AG04450 (cell line): Measurements from ENCODE around the gene AANAT. TPM values are rescaled to one million over a fixed set of nuclear protein-coding genes. Genes with fewer than 3 reads are reported as not detected.

ENCODE experiments used
- CTCF ChIA-PET: fragments of 300-600, 350-600 bp; formaldehyde crosslinking; extraction: SDS; loops from one replicate; lab custom pipeline; 2022; ENCODE audit warnings: antibody characterized with exemption, inconsistent platforms; lab: Charles Lee
- POLR2A ChIA-PET: fragments of 350-600 bp; formaldehyde crosslinking; extraction: SDS; loops from one replicate; lab custom pipeline; 2021; ENCODE audit warnings: antibody characterized with exemption, inconsistent platforms; lab: Yijun Ruan, JAX
- DNase-seq: peaks from one replicate; pipeline ENCODE4 v3.0.0-alpha.2; 2011; ENCODE audit warnings: low read depth, low spot score
- H3K27ac ChIP-seq: one replicate; pipeline ENCODE4 v1.5.1; 2012; ENCODE audit warnings: low read depth, low read length, control low read depth
- H3K27me3 ChIP-seq: one replicate; pipeline ENCODE4 v1.6.0; 2012; ENCODE audit warnings: low read length; ENCODE audit not compliant: control insufficient read depth, insufficient read depth
- H3K4me3 ChIP-seq: 2 replicates; pipeline ENCODE4 v1.5.1; 2011; ENCODE audit warnings: mild to moderate bottlenecking, low read depth, low read length, control low read depth
- H3K9me3 ChIP-seq: 2 replicates; pipeline ENCODE4 v1.5.1; 2012; ENCODE audit warnings: low read length; ENCODE audit not compliant: control insufficient read depth, insufficient read depth
- CTCF ChIP-seq: IDR thresholded peaks from 2 replicates; pipeline ENCODE4 v1.5.1; 2011; ENCODE audit warnings: low read depth, low read length, control low read depth, inconsistent platforms
- polyA plus RNA-seq: library from polyadenylated mRNA; depleted of rRNA; stranded (reverse); fragments of >200 nt; gene quantifications from 2 replicates; pipeline ENCODE4 v1.2.3, GENCODE V29; 2011

AANAT gene
- polyA plus RNA-seq, 1 experiment = not detected

- DNase-seq = no peak
- no peak overlapping the region for H3K27ac ChIP-seq
- ChIA-PET POLR2A (no interaction called here), CTCF (no interaction called here)
- no peak for TF ChIP-seq CTCF
- no peaks in the 10 kb centered on the region for H3K27me3 ChIP-seq
- H3K9me3 ChIP-seq = no peaks in the 10 kb centered on the region; the same call in 1 of the 2 replicates
- H3K4me3 ChIP-seq = no peak overlapping the region
Observed at GRCh38 chr17:76422406-76422805, 45.0 kb upstream of the AANAT start.

GRCh38 chr17:76422860-76423259 is 44.5 kb upstream of the AANAT start:
- H3K27ac ChIP-seq = no peak overlapping the region
- ChIA-PET CTCF (no interaction called here), POLR2A (no interaction called here)
- no peak overlapping the region for H3K4me3 ChIP-seq
- H3K9me3 ChIP-seq = no peaks in the 10 kb centered on the region; the same call in 1 of the 2 replicates
- DNase-seq = no peak
- no peak for TF ChIP-seq CTCF
- H3K27me3 ChIP-seq = no peaks in the 10 kb centered on the region

GRCh38 chr17:76426853-76427252 is 40.5 kb upstream of the AANAT start:
- Histone ChIP-seq H3K9me3 (no peaks in the 10 kb centered on the region), H3K27ac (no peak overlapping the region), H3K27me3 (no peaks in the 10 kb centered on the region), H3K4me3 (no peak overlapping the region)
- ChIA-PET CTCF (interaction anchor here (0.8 to 1.6 kb wide), 2 partner anchors 80 to 266 kb away, joined by 3 to 4 read pairs; no protein-coding TSS in a partner anchor), POLR2A (interaction anchor here (0.6 to 1.1 kb wide), 2 partner anchors 20 to 102 kb away, joined by 3 to 5 read pairs; no protein-coding TSS in a partner anchor)
- DNase-seq = no peak
- TF ChIP-seq CTCF = no peak

- ChIA-PET CTCF (interaction anchor here (0.8 to 1.6 kb wide), 4 partner anchors 26 to 267 kb away, joined by 3 to 4 read pairs (median 3); no protein-coding TSS in a partner anchor), POLR2A (interaction anchor here (0.6 to 1.1 kb wide), 2 partner anchors 19 to 102 kb away, joined by 3 to 5 read pairs; no protein-coding TSS in a partner anchor)
- no peak overlapping the region for H3K4me3 ChIP-seq
- DNase-seq = peak; percentile 37
- H3K9me3 ChIP-seq = no peaks in the 10 kb centered on the region
- no peak overlapping the region for H3K27ac ChIP-seq
- no peaks in the 10 kb centered on the region for H3K27me3 ChIP-seq
- no peak for TF ChIP-seq CTCF
Observed at GRCh38 chr17:76427501-76428231, 39.7 kb upstream of the AANAT start.

- CTCF ChIA-PET = interaction anchor here (1.2 to 1.6 kb wide), 2 partner anchors 25 to 78 kb away, joined by 3 to 4 read pairs; no protein-coding TSS in a partner anchor
- DNase-seq = no peak
- Histone ChIP-seq H3K27ac (no peak overlapping the region), H3K4me3 (no peak overlapping the region), H3K27me3 (no peaks in the 10 kb centered on the region), H3K9me3 (no peaks in the 10 kb centered on the region)
- no peak for TF ChIP-seq CTCF
- POLR2A ChIA-PET = no interaction called here
Observed at GRCh38 chr17:76428511-76428910, 38.9 kb upstream of the AANAT start.
